A549 treated with RU486 at 1 μM for 4 hours (cell line): Measurements from ENCODE around the gene CHN1. TPM values are rescaled to one million over a fixed set of nuclear protein-coding genes. Genes with fewer than 3 reads are reported as not detected.

Experiments used
- total RNA-seq: library from RNA; stranded (reverse); fragments of 200-300 nt; extraction: Qiagen RNA extraction; gene quantifications from 5 replicates; pipeline ENCODE4 v1.2.3, GENCODE V29; 2022; ENCODE audit warnings: low read depth

CHN1 gene
- 15.0 to 20.7 TPM (median 19.1 TPM) in 5 replicates for total RNA-seq

GRCh38 chr2:175004980-175005732 lies at the start of gene CHN1:
CHN1 (minus strand) TSS chr2:175005381; CDS start chr2:175004912, 469 bp downstream.

GRCh38 chr2:174764280-174765255 lies 240.6 kb downstream of the CHN1 start, which contains the start of gene CHRNA1:
CHRNA1 (minus strand) TSS chr2:174764472; CDS start chr2:174764394, 78 bp downstream.

Other genes with a start within 250 kb of the CHN1 start
- not detected in 5 replicates for gene CHRNA1, start 240.9 kb downstream of the CHN1 start, total RNA-seq
- 15.7 to 19.2 TPM (median 18.9 TPM) in 5 replicates for gene ATF2, start 162.8 kb upstream of the CHN1 start, total RNA-seq
- 391 to 515 TPM (median 478 TPM) in 5 replicates for gene ATP5MC3, start 176.3 kb upstream of the CHN1 start, total RNA-seq